GM21526 (cell line): ENCODE measurements around the gene RGS9BP.
A peak's percentile ranks its signal among the peaks of the same experiment; 100 is the strongest.
"Not testable (repeated sequence)": the region's sequence is repeated elsewhere in the genome, so short reads cannot be mapped to it uniquely, and the experiment has no call there.

Experiments used
- ATAC-seq: cut with Tn5 transposase; IDR thresholded peaks from one replicate; pipeline ENCODE4 v1.9.1; 2021; ENCODE audit warnings: moderate library complexity; ENCODE audit not compliant: unreplicated experiment, low FRiP score

RGS9BP gene

GRCh38 chr19:32671883-32672593 is 3.6 kb upstream of the RGS9BP start:
- ATAC-seq: no peak

GRCh38 chr19:32672841-32673240 is 2.8 kb upstream of the RGS9BP start:
- ATAC-seq: no peak

- no peak for ATAC-seq
Measured at GRCh38 chr19:32673573-32673972, 2.1 kb upstream of the RGS9BP start.

GRCh38 chr19:32674153-32674930 is 1.3 kb upstream of the RGS9BP start:
- no peak for ATAC-seq

- ATAC-seq: peak; percentile 96
Measured at GRCh38 chr19:32674931-32675719, 523 bp upstream of the RGS9BP start, which contains the start of gene ANKRD27. TSS of gene ANKRD27 (minus strand) at chr19:32675180. CDS start at chr19:32659015, 16,165 bp downstream.

GRCh38 chr19:32676186-32676894 is 692 bp downstream of the RGS9BP start:
- no peak for ATAC-seq

DNA sequence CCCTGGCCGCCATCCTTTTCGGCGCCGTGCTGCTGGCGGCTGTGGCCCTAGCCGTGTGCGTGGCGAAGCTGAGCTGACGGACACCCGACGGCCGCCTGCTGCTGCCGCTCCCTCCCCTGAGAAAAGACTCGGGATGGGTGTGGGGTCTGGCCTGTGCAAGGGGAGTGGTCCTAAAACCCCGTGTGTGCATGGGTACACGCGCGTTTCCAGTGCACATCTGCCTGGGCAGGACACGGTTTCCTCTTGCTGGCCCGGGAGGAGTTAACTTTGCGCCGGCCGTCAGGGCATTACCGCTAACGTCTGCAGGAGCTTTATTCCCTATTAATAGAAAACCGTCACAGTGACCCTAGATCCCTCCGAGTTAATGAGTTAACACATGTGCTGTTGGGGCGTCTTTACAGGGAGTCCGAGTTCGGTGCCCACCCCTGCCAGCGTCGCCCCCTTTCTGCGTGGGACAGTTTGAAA is 1.3 kb downstream of the RGS9BP start:
- no peak for ATAC-seq

- ATAC-seq: no peak
Measured at GRCh38 chr19:32677657-32678056, 2.0 kb downstream of the RGS9BP start.

DNA sequence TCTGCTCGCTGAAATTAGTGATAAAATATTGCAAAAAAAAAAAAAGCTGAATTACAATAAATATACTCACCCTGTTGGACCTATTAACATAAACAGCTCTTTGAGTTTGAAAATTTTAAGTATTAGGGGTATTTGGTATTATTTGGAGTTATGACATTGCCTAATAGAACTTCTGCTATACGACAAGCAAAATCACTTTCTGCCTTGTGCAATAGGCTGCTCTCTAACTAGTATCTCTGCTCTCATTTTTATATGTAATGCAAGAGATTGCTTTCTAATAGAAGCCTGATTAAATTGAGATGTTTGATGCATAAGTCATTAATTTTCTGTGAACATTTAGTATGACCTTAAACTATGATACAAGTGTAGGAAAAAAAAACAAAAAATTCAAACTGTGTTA is 5.3 kb downstream of the RGS9BP start:
- ATAC-seq: no peak

DNA sequence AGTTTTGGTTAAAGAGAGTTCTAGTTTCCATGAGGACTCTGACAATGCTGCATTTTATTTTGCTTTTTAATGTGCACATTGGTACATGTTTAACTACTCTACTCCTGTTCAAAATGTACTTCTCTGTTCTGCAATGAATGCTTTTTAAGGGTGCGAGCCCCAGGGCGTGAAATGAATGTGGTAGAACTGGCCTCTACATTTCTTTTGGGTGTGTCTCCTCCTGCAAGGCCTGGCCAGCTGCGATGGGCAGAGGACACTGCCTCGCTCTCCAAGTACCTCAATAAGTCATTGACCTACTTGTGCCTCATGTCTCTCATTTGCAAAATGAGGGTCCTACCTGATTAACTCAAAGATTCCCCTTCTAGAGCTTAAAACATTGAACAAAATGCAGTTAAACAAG is 6.7 kb downstream of the RGS9BP start:
- no peak for ATAC-seq

DNA sequence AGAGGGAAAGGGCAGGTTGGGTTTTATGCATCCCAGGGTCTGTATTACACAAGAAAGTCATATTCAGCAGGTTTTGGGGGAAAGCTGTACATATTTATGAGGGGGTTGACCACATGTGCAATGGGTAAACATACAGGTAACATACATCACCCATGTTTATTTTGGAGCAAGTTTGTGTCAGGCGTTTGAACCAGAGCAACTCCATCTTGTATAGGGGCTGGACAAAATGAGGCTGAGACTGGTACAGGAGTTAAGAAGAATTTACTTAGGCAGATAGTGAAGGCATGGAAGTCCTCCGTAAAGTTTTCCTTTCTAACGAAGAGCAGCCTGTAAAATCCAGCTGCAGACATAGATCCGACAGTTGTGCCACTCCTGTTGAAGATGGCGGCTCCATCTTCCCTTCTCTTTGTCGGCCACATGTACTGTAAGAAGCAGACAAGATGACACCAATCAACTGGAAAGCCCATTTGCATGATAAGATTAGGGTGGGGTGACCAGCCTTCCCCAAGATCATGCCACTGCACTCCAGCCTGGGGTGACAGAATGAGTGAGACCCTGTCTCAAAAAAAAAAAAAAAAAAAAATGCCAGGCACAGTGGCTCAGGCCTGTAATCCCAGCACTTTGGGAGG is 11.3 kb downstream of the RGS9BP start:
- ATAC-seq: no peak

GRCh38 chr19:32687681-32688080 is 12.0 kb downstream of the RGS9BP start:
- ATAC-seq: no peak

GRCh38 chr19:32688311-32688710 is 12.7 kb downstream of the RGS9BP start:
- ATAC-seq: no peak

DNA sequence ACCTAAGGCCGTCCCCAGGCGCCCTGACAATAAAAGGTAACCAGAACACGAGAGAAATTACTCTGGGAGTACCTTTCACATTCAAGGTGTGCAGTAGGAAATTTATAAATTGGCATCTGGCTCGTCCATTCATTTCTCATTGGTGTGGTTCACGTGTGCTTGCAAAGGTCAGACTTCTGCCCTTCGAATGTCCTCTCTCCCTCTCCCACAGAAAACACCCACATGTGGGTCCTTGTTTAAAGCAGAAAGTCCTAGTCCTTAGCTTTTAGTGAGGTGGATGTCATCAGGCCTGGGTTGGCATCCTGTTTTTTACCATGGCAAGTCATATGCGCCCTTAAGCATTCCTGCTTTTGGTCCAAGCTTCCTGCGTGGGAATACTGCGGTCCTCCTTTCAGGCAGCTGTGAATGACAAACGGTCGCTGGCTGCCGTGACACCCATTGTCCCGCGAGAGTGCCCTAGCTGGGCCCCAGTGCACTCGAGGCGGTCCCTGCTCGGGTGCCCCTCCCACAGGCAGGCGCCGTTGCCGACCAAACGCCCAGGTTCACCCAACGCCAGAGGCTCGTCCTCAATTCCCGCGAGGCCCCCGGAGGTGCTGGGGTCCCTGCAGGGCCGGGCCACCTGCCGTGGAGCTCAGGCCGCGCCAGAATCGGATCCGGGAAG is 15.8 kb downstream of the RGS9BP start, which contains the start of gene NUDT19:
NUDT19 (plus strand) TSS at position 531 of the 661 bp plus-strand sequence. CDS start 140 bp downstream, outside the sequence.
- ATAC-seq: peak; percentile 88

GRCh38 chr19:32691952-32692726 is 16.5 kb downstream of the RGS9BP start:
- peak; percentile 47 for ATAC-seq

DNA sequence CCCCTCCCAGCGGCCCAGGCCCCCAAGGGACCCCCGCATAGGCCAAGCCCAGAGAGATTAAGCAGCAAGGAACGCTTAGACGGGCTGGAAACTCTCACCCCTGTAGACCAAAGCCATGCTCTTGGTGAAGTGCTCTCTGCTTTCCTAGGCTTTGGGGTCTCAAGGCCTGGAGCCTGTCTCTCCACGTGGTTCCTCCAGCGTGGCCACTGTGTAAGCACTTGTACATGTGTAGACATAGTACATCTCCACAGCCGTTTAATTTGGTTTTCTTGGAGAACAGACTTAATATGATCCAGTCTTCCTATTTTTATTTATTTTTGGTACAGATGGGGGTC is 17.0 kb downstream of the RGS9BP start:
- ATAC-seq: peak; percentile 5

GRCh38 chr19:32693151-32694108 is 17.8 kb downstream of the RGS9BP start:
- not testable (repeated sequence) for ATAC-seq
